ENCODE results near the gene OR5K3. TPM values are rescaled to one million over a fixed set of nuclear protein-coding genes. Genes with fewer than 3 reads are reported as not detected.

The OR5K3 gene
- total and polyA plus RNA-seq, 12 donors, result not detected

GRCh38 chr3:98361289-98361688 lies 29.2 kb upstream of the OR5K3 start:
- Histone ChIP-seq H3K36me3 (no peaks in the 10 kb centered on the region), H3K27me3 (no peaks in the 10 kb centered on the region), H3K4me1 (no peaks in the 10 kb centered on the region), H3K27ac (no peak overlapping the region), H3K4me3 (no peak overlapping the region), H3K9me3 (peaks cover 0 to 47% (median 23%) of the 10 kb centered on the region in 11 donors)
- no peak for ATAC-seq
- intact Hi-C loops (cut with DNase I), result no loop called here
- DNase-seq, result no peak
- TF ChIP-seq CTCF (IDR thresholded peaks at IDR 0.05), result no peak
- 52 to 57% methylated on average over 2 of the region's 2 CpGs for WGBS, 2 donors

GRCh38 chr3:98367464-98368246 lies 22.8 kb upstream of the OR5K3 start:
- no peaks in the 10 kb centered on the region for H3K36me3 ChIP-seq
- no peak for ATAC-seq
- H3K4me1 ChIP-seq, result no peaks in the 10 kb centered on the region
- WGBS, 2 donors, result 74 to 80% methylated on average over 4 of the region's 4 CpGs
- no peak overlapping the region for H3K27ac ChIP-seq
- no peak overlapping the region for H3K4me3 ChIP-seq
- peaks cover 0 to 15% (median 0%) of the 10 kb centered on the region in 11 donors for H3K9me3 ChIP-seq
- no peak for DNase-seq
- intact Hi-C loops (cut with DNase I), result no loop called here
- TF ChIP-seq CTCF (IDR thresholded peaks at IDR 0.05), result no peak
- H3K27me3 ChIP-seq, result no peaks in the 10 kb centered on the region

GRCh38 chr3:98371186-98371585 lies 19.3 kb upstream of the OR5K3 start:
- Histone ChIP-seq H3K36me3 (no peaks in the 10 kb centered on the region), H3K27ac (no peak overlapping the region), H3K27me3 (no peaks in the 10 kb centered on the region), H3K4me3 (no peak overlapping the region), H3K9me3 (peaks cover 0 to 2% (median 0%) of the 10 kb centered on the region in 11 donors), H3K4me1 (no peaks in the 10 kb centered on the region)
- no peak for TF ChIP-seq CTCF (IDR thresholded peaks at IDR 0.05)
- intact Hi-C loops (cut with DNase I), result no loop called here
- DNase-seq (no peak), ATAC-seq (no peak)

- H3K27ac ChIP-seq, result no peak overlapping the region
- H3K27me3 ChIP-seq, result no peaks in the 10 kb centered on the region
- H3K4me1 ChIP-seq, result no peaks in the 10 kb centered on the region
- no peaks in the 10 kb centered on the region for H3K36me3 ChIP-seq
- no peak overlapping the region for H3K4me3 ChIP-seq
- no peak for DNase-seq
- H3K9me3 ChIP-seq, result no peaks in the 10 kb centered on the region
- no peak for TF ChIP-seq CTCF (IDR thresholded peaks at IDR 0.05)
- intact Hi-C loops (cut with DNase I), result no loop called here
- ATAC-seq, result no peak
Observed at GRCh38 chr3:98371853-98372252, 18.6 kb upstream of the OR5K3 start.
